ENCODE measurements around the gene ITPR2. TPM values are rescaled to one million over a fixed set of nuclear protein-coding genes. Genes with fewer than 3 reads are reported as not detected.

Gene ITPR2
- total RNA-seq, 1 donor from 2014 or later = 71.7 TPM

GRCh38 chr12:26378711-26379110 is 454.3 kb downstream of the ITPR2 start:
- peak; percentile 55 for ATAC-seq
- intact Hi-C loops (cut with DNase I) = no loop called here
- DNase-seq (ENCODE audit: low spot score) = no peak

GRCh38 chr12:26374934-26375680 is 457.9 kb downstream of the ITPR2 start:
- intact Hi-C loops (cut with DNase I) = no loop called here
- ATAC-seq = no peak
- no peak for DNase-seq (ENCODE audit: low spot score)

- intact Hi-C loops (cut with DNase I) = no loop called here
- ATAC-seq (no peak), DNase-seq (ENCODE audit: low spot score) (no peak)
Measured at GRCh38 chr12:26373606-26374495, 459.1 kb downstream of the ITPR2 start.

- intact Hi-C loops (cut with DNase I) = no loop called here
- DNase-seq (ENCODE audit: low spot score) (no peak), ATAC-seq (no peak)
Measured at GRCh38 chr12:26372866-26373265, 460.1 kb downstream of the ITPR2 start.

- intact Hi-C loops (cut with DNase I) = no loop called here
- ATAC-seq = peak; percentile 44
- DNase-seq (ENCODE audit: low spot score) = no peak
Measured at GRCh38 chr12:26370098-26370497, 462.9 kb downstream of the ITPR2 start.

GRCh38 chr12:26369588-26369987 is 463.4 kb downstream of the ITPR2 start:
- intact Hi-C loops (cut with DNase I) = no loop called here
- DNase-seq (ENCODE audit: low spot score) = no peak
- peak; percentile 84 for ATAC-seq

GRCh38 chr12:26367991-26368730 is 464.8 kb downstream of the ITPR2 start:
- ATAC-seq = no peak
- intact Hi-C loops (cut with DNase I) = no loop called here
- DNase-seq (ENCODE audit: low spot score) = no peak

GRCh38 chr12:26361964-26362363 is 471.0 kb downstream of the ITPR2 start:
- intact Hi-C loops (cut with DNase I) = no loop called here
- DNase-seq (ENCODE audit: low spot score) = no peak
- no peak for ATAC-seq

GRCh38 chr12:26360062-26360461 is 472.9 kb downstream of the ITPR2 start:
- no peak for DNase-seq (ENCODE audit: low spot score)
- intact Hi-C loops (cut with DNase I) = no loop called here
- ATAC-seq = peak; percentile 52

GRCh38 chr12:26359576-26359975 is 473.4 kb downstream of the ITPR2 start:
- DNase-seq (ENCODE audit: low spot score) = no peak
- ATAC-seq = no peak
- intact Hi-C loops (cut with DNase I) = no loop called here

- ATAC-seq (no peak), DNase-seq (ENCODE audit: low spot score) (no peak)
- intact Hi-C loops (cut with DNase I) = no loop called here
Measured at GRCh38 chr12:26358651-26359050, 474.3 kb downstream of the ITPR2 start.

- intact Hi-C loops (cut with DNase I) = no loop called here
- DNase-seq (ENCODE audit: low spot score) (no peak), ATAC-seq (no peak)
Measured at GRCh38 chr12:26347300-26347699, 485.7 kb downstream of the ITPR2 start.

GRCh38 chr12:26346736-26347135 is 486.3 kb downstream of the ITPR2 start:
- intact Hi-C loops (cut with DNase I) = no loop called here
- no peak for DNase-seq (ENCODE audit: low spot score)
- ATAC-seq = no peak

GRCh38 chr12:26345471-26346003 is 487.5 kb downstream of the ITPR2 start:
- intact Hi-C loops (cut with DNase I) = no loop called here
- ATAC-seq (no peak), DNase-seq (ENCODE audit: low spot score) (no peak)

- DNase-seq (ENCODE audit: low spot score) = no peak
- intact Hi-C loops (cut with DNase I) = no loop called here
- no peak for ATAC-seq
Measured at GRCh38 chr12:26341491-26341890, 491.5 kb downstream of the ITPR2 start.

GRCh38 chr12:26340649-26341048 is 492.3 kb downstream of the ITPR2 start:
- ATAC-seq (peak; percentile 81), DNase-seq (ENCODE audit: low spot score) (no peak)
- intact Hi-C loops (cut with DNase I) = no loop called here

- DNase-seq (ENCODE audit: low spot score) (no peak), ATAC-seq (no peak)
- intact Hi-C loops (cut with DNase I) = no loop called here
Measured at GRCh38 chr12:26339976-26340375, 493.0 kb downstream of the ITPR2 start.

GRCh38 chr12:26338586-26339572 is 494.1 kb downstream of the ITPR2 start:
- ATAC-seq (peak; percentile 31), DNase-seq (ENCODE audit: low spot score) (no peak)
- intact Hi-C loops (cut with DNase I) = no loop called here

Data from sciatic nerve (tissue), 2 donors.